Pons (tissue), 1 donor: Measurements from ENCODE around the gene FCHO2.

Source experiments
- DNase-seq: peaks from one replicate; pipeline ENCODE4 v3.0.0-alpha.2; 2016; ENCODE audit warnings: low spot score

The FCHO2 gene

GRCh38 chr5:73028991-73029595 is 73.3 kb downstream of the FCHO2 start:
- DNase-seq = no peak

DNA sequence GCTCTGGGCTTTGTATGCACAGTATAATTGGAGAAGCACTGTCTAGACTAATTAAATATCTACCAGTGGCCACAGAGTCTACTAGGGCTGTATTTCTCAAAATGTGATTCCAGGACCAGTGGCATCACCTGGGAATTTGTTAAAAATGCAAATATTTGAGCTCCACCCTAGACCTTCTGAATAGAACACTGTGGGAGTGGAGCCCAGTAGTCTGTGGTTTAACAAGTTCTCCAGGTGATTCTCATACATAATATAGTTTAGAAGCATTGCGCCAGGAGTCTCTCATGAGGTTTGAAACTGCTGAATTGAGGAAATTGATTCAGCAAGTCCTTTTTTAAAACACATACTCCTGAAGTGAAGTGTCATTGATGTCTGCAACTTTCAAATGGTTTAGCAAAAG is 74.7 kb downstream of the FCHO2 start:
- no peak for DNase-seq

- no peak for DNase-seq
Measured at GRCh38 chr5:73030995-73031394, 75.2 kb downstream of the FCHO2 start.

DNA sequence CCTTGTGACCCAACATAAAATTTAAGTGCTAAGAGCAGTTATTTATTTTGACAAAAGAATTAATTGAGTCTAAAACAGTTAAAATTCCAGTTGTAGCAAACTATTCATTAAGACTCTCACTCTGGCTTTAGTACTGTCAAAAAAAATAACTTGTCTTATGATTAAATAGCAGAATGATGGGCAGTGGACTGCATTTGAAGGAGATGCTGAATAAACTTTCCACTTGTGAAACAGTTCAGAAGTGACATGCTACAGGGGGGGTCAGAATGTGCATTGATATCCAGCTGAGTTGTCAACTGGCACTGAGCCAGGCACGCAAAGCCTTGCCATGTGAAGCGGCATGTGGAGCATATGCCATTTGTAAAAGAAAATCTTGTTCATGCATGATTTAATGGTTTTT is 76.0 kb downstream of the FCHO2 start:
- no peak for DNase-seq

GRCh38 chr5:73032635-73033034 is 76.8 kb downstream of the FCHO2 start:
- no peak for DNase-seq

DNA sequence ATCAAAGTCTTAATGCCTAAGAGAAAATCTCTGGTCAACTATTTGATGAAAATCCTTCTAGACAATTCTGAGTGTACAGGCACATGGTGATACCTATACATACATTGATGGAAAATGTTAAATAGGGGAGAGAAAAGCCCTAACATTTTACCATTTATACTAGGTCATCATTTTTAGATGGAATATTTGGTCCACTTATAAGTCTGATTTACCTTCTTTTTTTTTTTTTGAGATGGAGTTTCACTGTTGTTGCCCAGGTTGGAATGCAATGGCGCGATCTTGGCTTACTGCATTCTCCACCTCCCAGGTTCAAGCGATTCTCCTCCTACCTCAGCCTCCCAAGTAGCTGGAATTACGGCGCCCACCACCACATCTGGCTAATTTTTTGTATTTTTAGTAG is 81.7 kb downstream of the FCHO2 start:
- no peak for DNase-seq

- no peak for DNase-seq
Measured at GRCh38 chr5:73039082-73039481, 83.2 kb downstream of the FCHO2 start.

DNA sequence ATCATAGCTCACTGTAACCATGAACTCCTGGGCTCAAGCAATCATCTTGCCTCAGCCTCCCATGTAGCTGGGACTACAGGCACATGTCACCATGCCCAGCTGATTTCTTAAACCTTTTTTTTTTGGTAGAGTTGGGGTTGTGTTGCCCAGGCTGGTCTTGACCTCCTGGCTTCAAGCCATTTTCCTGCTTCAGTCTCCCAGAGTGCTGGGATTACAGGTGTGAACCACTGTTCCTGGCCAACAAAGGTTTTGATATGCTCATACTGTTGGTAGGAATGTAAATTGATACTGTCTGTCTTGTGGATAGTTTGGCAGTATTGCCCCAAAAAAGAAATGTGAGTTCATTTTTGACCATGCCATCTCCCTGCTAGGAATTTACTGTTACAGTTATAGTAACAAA is 87.2 kb downstream of the FCHO2 start:
- DNase-seq = no peak

DNA sequence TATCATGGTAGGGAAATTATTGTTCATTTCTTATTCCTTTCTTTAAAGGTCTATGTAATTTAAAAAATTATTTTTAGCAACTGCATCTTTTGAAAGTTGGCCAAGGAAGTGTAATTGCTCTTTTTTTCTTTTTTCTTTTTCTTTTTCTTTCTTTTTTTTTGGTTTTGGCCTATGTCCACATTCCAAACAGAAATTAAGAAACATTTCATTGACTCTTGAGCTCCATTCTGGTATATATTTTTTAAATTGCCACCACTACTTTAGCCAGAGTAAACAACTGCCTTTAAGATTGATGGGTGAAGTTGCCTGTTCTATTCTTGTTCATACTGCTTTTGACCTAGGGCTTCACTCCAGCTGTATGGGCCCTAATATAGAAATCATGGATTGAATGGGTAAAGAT is 88.7 kb downstream of the FCHO2 start:
- DNase-seq = no peak

DNA sequence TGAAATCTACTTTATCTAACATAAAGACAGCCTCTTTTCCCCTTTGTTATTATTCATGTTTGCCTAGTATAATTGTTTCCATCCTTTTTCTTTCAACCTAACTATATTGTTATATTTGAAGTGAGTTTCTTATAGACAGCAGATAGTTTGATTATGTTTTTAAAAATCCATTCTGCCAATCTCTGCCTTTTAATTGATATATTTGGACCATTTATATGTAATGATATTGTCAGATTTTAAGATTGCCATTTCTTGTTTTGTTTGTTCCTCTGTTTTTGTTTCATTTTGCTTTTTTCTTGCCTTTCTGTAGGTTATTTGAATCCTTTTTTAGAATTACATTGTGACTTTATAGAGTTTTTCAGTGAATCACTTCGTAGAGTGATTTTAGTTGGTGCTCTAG is 89.8 kb downstream of the FCHO2 start:
- no peak for DNase-seq

DNA sequence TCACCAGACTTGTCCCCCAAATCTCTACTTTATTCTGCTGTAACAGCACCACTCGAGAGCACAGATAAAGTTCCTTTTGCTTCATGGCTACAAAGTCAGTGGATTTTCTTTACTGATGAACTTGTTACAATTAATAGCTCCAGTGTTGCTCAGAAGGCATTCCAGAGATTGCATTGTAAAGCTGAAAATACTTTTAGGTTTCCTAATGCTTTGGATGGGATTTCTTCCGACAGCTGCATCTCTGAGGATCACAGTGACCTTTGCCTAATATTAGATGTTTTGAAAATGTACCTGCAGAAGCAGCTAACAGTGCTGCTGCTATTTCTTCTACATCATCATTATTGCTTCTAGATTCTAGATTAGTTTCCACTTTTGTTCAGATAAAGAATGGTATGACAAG is 105.8 kb downstream of the FCHO2 start:
- no peak for DNase-seq

DNA sequence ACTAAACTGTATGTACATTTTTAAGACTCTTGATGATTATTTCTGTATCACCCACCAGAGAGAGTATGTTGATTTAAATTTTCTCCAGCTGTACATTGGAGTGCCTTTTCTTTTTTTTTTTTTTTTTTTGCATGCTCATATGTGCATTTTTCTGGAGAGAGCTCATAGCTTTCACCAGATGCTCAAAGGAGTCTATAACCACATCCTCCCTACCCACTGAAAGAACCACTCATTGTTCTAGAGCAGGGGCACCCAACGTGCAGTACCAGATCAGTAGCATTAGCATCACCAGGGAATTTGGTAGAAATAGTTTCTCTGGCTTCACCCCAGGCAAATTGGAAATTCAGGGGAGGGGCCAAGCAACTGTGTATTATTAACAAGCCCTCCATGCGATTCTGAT is 110.6 kb downstream of the FCHO2 start:
- DNase-seq = no peak

DNA sequence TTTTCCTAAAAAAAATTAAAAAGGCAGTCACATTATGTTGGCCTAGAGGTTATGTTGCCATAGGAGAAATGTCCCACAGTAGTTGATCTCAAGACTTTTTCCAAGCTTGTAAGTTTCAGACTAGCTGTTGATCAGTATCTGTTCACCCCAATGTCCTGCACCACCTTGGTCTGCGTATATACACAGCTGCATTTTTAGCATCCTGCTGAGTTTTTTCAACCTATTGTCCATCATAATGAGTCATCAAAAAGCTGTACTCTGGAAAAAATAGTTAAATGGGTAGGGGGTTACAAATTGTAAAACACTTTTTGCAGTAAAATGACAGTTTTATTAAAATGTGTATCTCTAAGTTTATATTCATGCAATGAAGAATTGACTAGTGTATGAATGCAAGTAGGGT is 111.4 kb downstream of the FCHO2 start:
- DNase-seq = no peak

GRCh38 chr5:73081093-73081492 is 125.3 kb downstream of the FCHO2 start:
- DNase-seq = no peak

DNA sequence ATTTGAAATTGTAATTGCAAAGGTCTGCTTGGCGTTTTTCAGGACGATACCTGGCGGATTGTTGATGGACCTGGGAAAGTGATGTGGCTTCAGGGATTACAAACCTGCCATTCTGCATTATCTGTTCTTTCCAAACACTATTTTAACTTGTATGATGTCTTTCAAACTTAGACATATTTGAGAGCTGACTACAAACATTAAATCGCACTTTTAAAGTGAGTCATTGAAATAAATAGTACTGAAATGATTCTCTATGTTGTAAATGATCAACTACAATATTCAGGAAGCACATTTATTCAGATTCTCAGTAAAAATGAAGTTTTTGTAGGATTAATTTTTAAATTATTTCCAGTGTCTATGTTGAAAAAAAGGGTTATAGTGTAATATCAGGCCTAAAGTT is 132.2 kb downstream of the FCHO2 start:
- DNase-seq = no peak

- DNase-seq = no peak
Measured at GRCh38 chr5:73093943-73094342, 138.1 kb downstream of the FCHO2 start.

DNA sequence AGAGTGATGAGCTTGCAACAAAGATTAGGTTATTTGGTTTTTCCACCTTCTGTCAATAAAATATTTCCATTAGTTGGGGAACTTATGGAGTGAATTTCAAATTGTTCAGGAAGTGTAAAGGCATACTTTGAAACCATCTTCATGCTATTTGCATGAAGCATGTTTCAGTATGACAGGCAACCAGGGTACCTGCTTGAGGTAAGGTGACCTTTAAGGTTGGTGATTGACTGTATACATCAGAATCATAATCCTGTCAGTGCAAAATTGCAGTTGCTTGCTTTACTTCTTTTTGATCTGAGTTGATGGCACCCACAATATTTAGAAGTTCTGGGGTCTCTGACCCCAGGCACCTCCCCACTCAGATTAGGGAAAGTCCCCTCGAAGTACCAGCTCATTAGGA is 138.6 kb downstream of the FCHO2 start:
- no peak for DNase-seq

DNA sequence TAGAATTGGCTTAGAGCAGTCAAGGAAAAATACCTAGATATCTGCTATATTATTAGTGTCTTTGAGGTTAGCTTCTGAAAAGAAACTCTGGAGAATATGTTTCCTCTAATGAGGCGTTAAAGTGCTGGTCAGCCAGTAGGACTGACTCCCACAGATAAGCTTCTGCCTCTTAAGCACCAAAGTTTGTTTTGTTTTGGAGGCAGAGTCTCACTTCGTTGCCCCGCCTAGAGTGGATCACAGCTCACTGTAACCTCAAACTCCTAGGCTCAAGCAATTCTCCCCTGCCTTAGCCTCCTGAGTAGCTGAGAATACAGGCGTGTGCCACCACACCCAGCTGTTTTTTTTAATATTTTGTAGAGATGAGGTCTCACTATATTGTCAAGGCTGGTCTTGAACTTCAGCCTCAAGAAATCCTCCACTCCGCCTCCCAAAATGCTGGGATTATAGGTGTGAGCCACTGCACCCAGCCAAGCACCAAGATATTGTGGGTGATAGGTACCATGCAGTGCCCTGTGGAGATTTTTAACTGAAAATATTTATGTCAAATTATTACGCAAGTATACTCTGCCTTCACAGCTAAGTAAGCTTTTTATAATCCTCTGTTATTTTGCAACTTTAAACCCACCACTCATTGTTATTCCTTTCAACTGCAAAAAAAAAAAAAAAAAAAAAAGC is 139.9 kb downstream of the FCHO2 start:
- no peak for DNase-seq

DNA sequence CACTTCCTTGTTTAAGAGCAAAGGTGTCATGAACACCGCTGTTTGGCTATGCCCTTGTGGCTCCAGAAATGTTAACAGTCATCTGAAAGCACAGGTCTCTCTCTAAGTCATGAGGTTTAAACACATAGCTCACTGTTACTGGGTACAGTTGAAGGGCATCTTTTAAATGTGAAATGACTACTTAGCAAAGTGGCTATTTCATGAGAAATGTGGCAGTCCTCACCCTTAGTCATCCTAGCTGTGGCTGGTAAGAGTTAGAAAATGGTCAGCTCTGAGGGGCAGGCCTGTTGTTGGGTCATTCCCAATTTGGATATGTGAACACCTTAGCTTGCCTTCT is 140.4 kb downstream of the FCHO2 start:
- no peak for DNase-seq

- no peak for DNase-seq
Measured at GRCh38 chr5:73097740-73098139, 141.9 kb downstream of the FCHO2 start.

DNA sequence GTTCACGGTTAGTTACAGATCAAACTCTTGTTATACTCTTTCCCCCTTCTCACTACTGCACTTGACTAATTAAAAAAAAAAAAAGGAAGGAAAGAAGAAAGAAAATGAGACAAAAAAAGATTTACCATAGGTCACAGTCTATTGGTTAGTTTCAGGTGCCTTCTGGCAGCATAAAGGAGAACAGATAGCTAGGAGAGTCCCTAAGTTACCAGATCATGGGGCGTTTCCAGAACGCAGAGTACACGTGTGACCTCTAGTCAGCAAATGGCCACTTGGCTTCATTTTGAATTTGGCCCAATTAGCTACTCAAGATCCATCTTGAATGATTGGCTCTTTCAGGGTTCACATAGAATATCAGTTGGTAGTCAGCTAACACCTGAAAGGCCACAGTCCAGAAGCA is 144.3 kb downstream of the FCHO2 start:
- DNase-seq = no peak

DNA sequence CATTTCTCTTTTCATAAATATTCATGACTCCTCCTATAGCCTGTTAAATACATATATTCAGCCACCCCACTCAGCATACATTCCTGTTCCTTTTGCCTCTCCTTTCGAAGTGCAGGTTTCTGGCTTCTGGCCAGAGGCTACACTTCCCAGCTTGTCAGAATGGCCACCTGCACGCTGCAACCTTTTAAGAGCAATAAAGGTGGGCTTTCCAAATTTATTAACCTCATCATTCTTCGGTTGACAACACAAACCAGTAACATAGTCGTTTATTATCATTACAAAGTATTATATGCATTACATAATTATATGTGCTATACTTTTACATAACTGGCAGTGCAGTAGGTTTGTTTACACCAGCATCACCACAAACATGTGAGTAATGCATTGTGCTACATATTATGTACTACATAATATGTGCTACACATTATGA is 148.0 kb downstream of the FCHO2 start:
- no peak for DNase-seq

DNA sequence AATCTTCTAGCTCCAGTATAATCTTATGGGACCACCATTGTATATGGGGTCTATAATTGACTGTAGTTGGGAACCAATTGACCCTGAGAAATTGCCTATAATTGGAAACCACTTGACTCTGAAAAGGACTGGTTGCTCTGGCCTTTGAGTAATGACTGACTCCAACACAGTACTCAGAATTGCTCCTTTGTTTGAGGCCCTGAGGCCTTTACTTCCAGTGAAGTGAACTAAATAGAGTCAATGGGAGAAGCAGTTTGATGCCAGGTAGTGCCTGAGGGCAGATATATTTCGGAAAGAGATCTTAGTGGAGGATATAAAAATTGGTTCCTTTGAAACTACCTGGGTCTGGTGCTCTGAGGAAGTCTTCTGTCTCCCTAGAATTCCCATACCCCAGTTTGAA is 148.5 kb downstream of the FCHO2 start:
- no peak for DNase-seq

DNA sequence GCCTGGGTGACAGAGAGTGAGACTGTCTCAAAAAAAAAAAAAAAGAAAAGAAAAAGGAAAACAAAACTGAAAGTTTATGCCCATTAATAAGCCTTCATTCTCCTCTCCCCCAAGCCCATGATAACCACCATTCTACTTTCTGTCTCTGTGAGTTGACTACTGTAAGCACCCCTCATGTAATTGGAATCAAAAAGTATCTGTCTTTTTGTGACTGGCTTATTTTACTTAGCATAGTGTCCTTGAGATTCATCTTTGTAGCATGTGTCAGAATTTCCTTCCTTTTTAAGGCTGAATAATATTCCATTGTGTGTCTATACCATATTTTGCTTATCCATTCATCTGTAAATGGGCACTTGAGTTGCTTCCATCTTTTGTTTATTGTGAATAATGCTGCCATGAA is 150.5 kb downstream of the FCHO2 start:
- DNase-seq = no peak
